K562 (cell line): Measurements from ENCODE around the gene BCL2L15. TPM values are rescaled to one million over a fixed set of nuclear protein-coding genes. Genes with fewer than 3 reads are reported as not detected.
A peak's percentile ranks its signal among the peaks of the same experiment; 100 is the strongest.

Source experiments
- FOXA3 ChIP-seq, 2 experiments: fragments of 450-650 bp in 1 of 2; sonication (generic) in 1 of 2; formaldehyde crosslinking; IDR thresholded peaks in 1 of 2; conservative IDR thresholded peaks in 1 of 2; 2 replicates each; pipeline versions ENCODE4 v1.4.0 to v1.8.0; 2020 to 2022; ENCODE audit warnings: mild to moderate bottlenecking in 2 of 2, missing genetic modification reagents in 1 of 2
- HCFC1 ChIP-seq: IDR thresholded peaks from 2 replicates; pipeline ENCODE4 v1.6.1; 2012; ENCODE audit warnings: low read depth, low read length, improper control_type of control experiment
- HDAC2 ChIP-seq: fragments of 450-650 bp; IDR thresholded peaks from 2 replicates; pipeline ENCODE4 v1.6.1; 2016; ENCODE audit warnings: mild to moderate bottlenecking
- KAT7 ChIP-seq: sonication (generic); formaldehyde crosslinking; IDR thresholded peaks from 2 replicates; pipeline ENCODE4 v1.8.0; 2022; ENCODE audit warnings: missing genetic modification reagents, mild to moderate bottlenecking, borderline replicate concordance
- NR4A1 ChIP-seq, 2 experiments: fragments of 250-450 bp in 1 of 2; fragments of 450-650 bp in 1 of 2; sonication (Bioruptor Pico) in 1 of 2; IDR thresholded peaks; 2 replicates each; pipeline versions ENCODE4 v1.4.0 to v1.6.1; 2016 to 2020; ENCODE audit warnings: mild to moderate bottlenecking in 2 of 2, missing compliant biosample characterization in 1 of 2, missing genetic modification characterization in 1 of 2, moderate library complexity in 1 of 2
- SAFB ChIP-seq: fragments of 200-400 bp; formaldehyde crosslinking; IDR thresholded peaks from 2 replicates; pipeline ENCODE4 v1.6.1; 2017; ENCODE audit warnings: low read depth, low read length, borderline replicate concordance
- STAT5A ChIP-seq: IDR thresholded peaks from 2 replicates; pipeline ENCODE4 v1.6.1; 2012; ENCODE audit warnings: low read length, inconsistent platforms, borderline replicate concordance
- ZNF583 ChIP-seq: fragments of 250-450 bp; sonication (Bioruptor Pico); IDR thresholded peaks from 2 replicates; pipeline ENCODE4 v1.4.0; 2020
- polyA plus RNA-seq, 8 experiments: library from polyadenylated mRNA; depleted of rRNA in 4 of 8; stranded (reverse) in 5 of 8; unstranded in 3 of 8; fragments of >200 nt; fragmentation: Nextera tagmentation in 2 of 8; fragmentation: Illumina TruSeq in 1 of 8; extraction: Ambion mirVana in 2 of 8; extraction: Trizol in 1 of 8; gene quantifications; 2 replicates each; pipeline versions ENCODE4 v1.2.1 to v1.2.3, GENCODE V29; 2011 to 2014; ENCODE audit warnings: inconsistent platforms in 1 of 8, missing spikeins in 1 of 8
- total RNA-seq, 7 experiments: library from RNA; depleted of rRNA in 6 of 7; stranded (reverse); fragments of >200 nt in 6 of 7; fragmentation: Illumina TruSeq in 2 of 7; extraction: Trizol in 2 of 7; gene quantifications; 2 replicates each; pipeline versions ENCODE4 v1.2.1 to v1.2.3, GENCODE V29; 2011 to 2021; ENCODE audit warnings: low replicate concordance in 1 of 7
- TF ChIP-seq, protein P1 (sequence below): fragments of 450-650 bp; formaldehyde crosslinking; IDR thresholded peaks from 2 replicates; pipeline ENCODE4 v1.4.0; 2020; ENCODE audit warnings: mild to moderate bottlenecking, moderate library complexity
- TF ChIP-seq, protein P2 (sequence below): fragments of 450-650 bp; IDR thresholded peaks from 2 replicates; pipeline ENCODE4 v1.6.1; 2016
- TF ChIP-seq, protein P3 (sequence below), 2 experiments: fragments of 450-650 bp in 1 of 2; sonication (generic) in 1 of 2; formaldehyde crosslinking in 1 of 2; IDR thresholded peaks; 2 replicates each; pipeline versions ENCODE4 v1.7.1 to v1.9.0; 2016 to 2022; ENCODE audit warnings: inconsistent platforms in 1 of 2, mild to moderate bottlenecking in 1 of 2, missing genetic modification reagents in 1 of 2
- TF ChIP-seq, protein P4 (sequence below): sonication (generic); formaldehyde crosslinking; IDR thresholded peaks from 2 replicates; pipeline ENCODE4 v1.8.1; 2023; ENCODE audit warnings: mild to moderate bottlenecking, missing genetic modification reagents

The BCL2L15 gene
- total and polyA plus RNA-seq, 9 of the 15 experiments (the other 6 are each of a cell fraction or from before 2014, with no cell fraction given) = 0.06 to 0.42 (median 0.28) TPM; not detected in 1

DNA sequence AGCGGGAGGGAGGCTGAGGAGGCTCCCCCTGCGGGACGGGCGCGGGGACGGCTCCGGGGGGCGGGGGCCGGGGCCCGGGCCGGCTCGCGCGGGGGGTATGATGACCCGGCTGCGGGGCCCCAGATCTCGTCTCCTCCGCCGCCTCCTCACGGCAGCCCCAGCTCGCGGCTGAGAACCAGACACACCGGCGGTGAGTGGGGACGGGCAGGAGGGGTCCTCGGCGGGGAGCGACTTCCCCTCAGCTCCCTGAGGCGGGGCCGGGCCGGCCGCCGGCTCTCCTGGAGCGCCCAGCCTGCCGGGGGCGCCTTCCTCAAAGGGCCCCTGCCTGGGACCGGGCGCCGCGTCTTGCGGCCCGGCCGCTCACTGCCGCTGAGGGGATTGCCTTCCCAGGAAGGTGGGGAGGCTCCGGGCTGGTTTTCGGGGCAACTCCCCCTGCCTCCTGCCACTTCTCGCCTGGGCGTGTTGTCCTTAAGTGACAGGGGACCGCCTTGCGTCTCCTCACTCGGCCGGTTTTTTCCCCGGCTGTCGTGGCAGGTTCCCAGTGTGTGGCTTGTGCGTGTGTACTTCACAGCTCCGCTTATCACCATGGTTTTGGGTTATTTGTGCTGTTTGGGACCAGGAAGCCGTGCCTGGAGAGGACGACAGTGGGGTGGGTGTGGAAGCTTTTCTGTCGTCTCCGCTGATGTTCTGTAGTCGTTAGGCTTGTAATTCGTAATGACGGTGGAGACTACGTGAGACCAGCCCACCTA lies 42.5 kb upstream of the BCL2L15 start (continued):
- TF ChIP-seq, protein P1, sequence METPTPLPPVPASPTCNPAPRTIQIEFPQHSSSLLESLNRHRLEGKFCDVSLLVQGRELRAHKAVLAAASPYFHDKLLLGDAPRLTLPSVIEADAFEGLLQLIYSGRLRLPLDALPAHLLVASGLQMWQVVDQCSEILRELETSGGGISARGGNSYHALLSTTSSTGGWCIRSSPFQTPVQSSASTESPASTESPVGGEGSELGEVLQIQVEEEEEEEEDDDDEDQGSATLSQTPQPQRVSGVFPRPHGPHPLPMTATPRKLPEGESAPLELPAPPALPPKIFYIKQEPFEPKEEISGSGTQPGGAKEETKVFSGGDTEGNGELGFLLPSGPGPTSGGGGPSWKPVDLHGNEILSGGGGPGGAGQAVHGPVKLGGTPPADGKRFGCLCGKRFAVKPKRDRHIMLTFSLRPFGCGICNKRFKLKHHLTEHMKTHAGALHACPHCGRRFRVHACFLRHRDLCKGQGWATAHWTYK (CRISPR knock-in tag) = peak; percentile 90
- TF ChIP-seq FOXA3 (CRISPR knock-in tag; conservative IDR thresholded peaks at IDR 0.05 in 1 of 2, IDR thresholded peaks at IDR 0.05 in 1 of 2) = 0 out of 4 replicates have a peak, but pooled peaks of 1 of the 2 experiments have one; percentile 17
- TF ChIP-seq KAT7 = peak; percentile 26; the same call in 1 of the 2 replicates
- TF ChIP-seq, protein P2, sequence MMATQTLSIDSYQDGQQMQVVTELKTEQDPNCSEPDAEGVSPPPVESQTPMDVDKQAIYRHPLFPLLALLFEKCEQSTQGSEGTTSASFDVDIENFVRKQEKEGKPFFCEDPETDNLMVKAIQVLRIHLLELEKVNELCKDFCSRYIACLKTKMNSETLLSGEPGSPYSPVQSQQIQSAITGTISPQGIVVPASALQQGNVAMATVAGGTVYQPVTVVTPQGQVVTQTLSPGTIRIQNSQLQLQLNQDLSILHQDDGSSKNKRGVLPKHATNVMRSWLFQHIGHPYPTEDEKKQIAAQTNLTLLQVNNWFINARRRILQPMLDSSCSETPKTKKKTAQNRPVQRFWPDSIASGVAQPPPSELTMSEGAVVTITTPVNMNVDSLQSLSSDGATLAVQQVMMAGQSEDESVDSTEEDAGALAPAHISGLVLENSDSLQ = peak; percentile 70
- TF ChIP-seq STAT5A = no peak
- peak; percentile 54 for TF ChIP-seq HCFC1
- TF ChIP-seq, protein P3, sequence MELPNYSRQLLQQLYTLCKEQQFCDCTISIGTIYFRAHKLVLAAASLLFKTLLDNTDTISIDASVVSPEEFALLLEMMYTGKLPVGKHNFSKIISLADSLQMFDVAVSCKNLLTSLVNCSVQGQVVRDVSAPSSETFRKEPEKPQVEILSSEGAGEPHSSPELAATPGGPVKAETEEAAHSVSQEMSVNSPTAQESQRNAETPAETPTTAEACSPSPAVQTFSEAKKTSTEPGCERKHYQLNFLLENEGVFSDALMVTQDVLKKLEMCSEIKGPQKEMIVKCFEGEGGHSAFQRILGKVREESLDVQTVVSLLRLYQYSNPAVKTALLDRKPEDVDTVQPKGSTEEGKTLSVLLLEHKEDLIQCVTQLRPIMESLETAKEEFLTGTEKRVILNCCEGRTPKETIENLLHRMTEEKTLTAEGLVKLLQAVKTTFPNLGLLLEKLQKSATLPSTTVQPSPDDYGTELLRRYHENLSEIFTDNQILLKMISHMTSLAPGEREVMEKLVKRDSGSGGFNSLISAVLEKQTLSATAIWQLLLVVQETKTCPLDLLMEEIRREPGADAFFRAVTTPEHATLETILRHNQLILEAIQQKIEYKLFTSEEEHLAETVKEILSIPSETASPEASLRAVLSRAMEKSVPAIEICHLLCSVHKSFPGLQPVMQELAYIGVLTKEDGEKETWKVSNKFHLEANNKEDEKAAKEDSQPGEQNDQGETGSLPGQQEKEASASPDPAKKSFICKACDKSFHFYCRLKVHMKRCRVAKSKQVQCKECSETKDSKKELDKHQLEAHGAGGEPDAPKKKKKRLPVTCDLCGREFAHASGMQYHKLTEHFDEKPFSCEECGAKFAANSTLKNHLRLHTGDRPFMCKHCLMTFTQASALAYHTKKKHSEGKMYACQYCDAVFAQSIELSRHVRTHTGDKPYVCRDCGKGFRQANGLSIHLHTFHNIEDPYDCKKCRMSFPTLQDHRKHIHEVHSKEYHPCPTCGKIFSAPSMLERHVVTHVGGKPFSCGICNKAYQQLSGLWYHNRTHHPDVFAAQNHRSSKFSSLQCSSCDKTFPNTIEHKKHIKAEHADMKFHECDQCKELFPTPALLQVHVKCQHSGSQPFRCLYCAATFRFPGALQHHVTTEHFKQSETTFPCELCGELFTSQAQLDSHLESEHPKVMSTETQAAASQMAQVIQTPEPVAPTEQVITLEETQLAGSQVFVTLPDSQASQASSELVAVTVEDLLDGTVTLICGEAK (IDR thresholded peaks at IDR 0.05) = peak; percentile 29; the same call in 1 of the 2 replicates
- TF ChIP-seq, protein P3 (CRISPR knock-in tag; IDR thresholded peaks at IDR 0.05) = no peak
- TF ChIP-seq NR4A1 (CRISPR knock-in tag; IDR thresholded peaks at IDR 0.05) = 0 out of 2 replicates have a peak, but pooled peaks have one; percentile 71
- no peak for TF ChIP-seq NR4A1 (tag; IDR thresholded peaks at IDR 0.05)
- peak; percentile 61; the same call in 1 of the 2 replicates for TF ChIP-seq ZNF583 (CRISPR knock-in tag)
- peak; percentile 30; the same call in 1 of the 2 replicates for TF ChIP-seq SAFB
- TF ChIP-seq, protein P4, sequence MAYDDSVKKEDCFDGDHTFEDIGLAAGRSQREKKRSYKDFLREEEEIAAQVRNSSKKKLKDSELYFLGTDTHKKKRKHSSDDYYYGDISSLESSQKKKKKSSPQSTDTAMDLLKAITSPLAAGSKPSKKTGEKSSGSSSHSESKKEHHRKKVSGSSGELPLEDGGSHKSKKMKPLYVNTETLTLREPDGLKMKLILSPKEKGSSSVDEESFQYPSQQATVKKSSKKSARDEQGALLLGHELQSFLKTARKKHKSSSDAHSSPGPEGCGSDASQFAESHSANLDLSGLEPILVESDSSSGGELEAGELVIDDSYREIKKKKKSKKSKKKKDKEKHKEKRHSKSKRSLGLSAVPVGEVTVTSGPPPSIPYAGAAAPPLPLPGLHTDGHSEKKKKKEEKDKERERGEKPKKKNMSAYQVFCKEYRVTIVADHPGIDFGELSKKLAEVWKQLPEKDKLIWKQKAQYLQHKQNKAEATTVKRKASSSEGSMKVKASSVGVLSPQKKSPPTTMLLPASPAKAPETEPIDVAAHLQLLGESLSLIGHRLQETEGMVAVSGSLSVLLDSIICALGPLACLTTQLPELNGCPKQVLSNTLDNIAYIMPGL = peak; percentile 67; the same call in 1 of the 2 replicates
- peak; percentile 20; the same call in 1 of the 2 replicates for TF ChIP-seq HDAC2
